NK-92 (cell line): ENCODE data around the gene TICRR.
A peak's percentile ranks its signal among the peaks of the same experiment; 100 is the strongest.
"Not testable (repeated sequence)": the region's sequence is repeated elsewhere in the genome, so short reads cannot be mapped to it uniquely, and the experiment has no call there.

Source experiments
- DNase-seq: peaks from one replicate; lab custom pipeline; 2025; ENCODE audit not compliant: unreplicated experiment; lab: John Stamatoyannopoulos, UW

TICRR gene

GRCh38 chr15:89575146-89575655 is at the start of gene TICRR:
Gene TICRR, plus strand, starts transcription at chr15:89575469. Its CDS starts 118 bp downstream, at chr15:89575587.
- DNase-seq: peak; percentile 72

GRCh38 chr15:89526181-89526580 is 49.1 kb upstream of the TICRR start:
- DNase-seq: no peak

- DNase-seq: no peak
Observed at GRCh38 chr15:89526601-89527441, 48.4 kb upstream of the TICRR start.

GRCh38 chr15:89528757-89529352 is 46.4 kb upstream of the TICRR start:
- no peak for DNase-seq

- DNase-seq: no peak
Observed at GRCh38 chr15:89530976-89531375, 44.3 kb upstream of the TICRR start.

GRCh38 chr15:89531796-89532537 is 43.3 kb upstream of the TICRR start:
- no peak for DNase-seq

GRCh38 chr15:89533861-89534544 is 41.3 kb upstream of the TICRR start:
- DNase-seq: no peak

GRCh38 chr15:89539027-89539426 is 36.2 kb upstream of the TICRR start:
- DNase-seq: no peak

- DNase-seq: no peak
Observed at GRCh38 chr15:89542369-89542768, 32.9 kb upstream of the TICRR start.

GRCh38 chr15:89543389-89543788 is 31.9 kb upstream of the TICRR start:
- DNase-seq: no peak

- not testable (repeated sequence) for DNase-seq
Observed at GRCh38 chr15:89549138-89549537, 26.1 kb upstream of the TICRR start.

GRCh38 chr15:89550427-89550826 is 24.8 kb upstream of the TICRR start:
- DNase-seq: no peak

GRCh38 chr15:89551550-89551949 is 23.7 kb upstream of the TICRR start:
- no peak for DNase-seq

GRCh38 chr15:89553632-89554031 is 21.6 kb upstream of the TICRR start:
- no peak for DNase-seq

- no peak for DNase-seq
Observed at GRCh38 chr15:89554247-89554646, 21.0 kb upstream of the TICRR start.

- DNase-seq: no peak
Observed at GRCh38 chr15:89555768-89556167, 19.5 kb upstream of the TICRR start.

- DNase-seq: no peak
Observed at GRCh38 chr15:89556413-89557262, 18.6 kb upstream of the TICRR start.

GRCh38 chr15:89559769-89560264 is 15.5 kb upstream of the TICRR start:
- DNase-seq: no peak

- no peak for DNase-seq
Observed at GRCh38 chr15:89566181-89566580, 9.1 kb upstream of the TICRR start.
